GM12801 (cell line): Measurements from ENCODE around the gene ADGRE1.

ENCODE experiments used
- CTCF ChIP-seq: IDR thresholded peaks from one replicate; pipeline ENCODE4 v1.5.1; 2011; ENCODE audit warnings: control low read depth; ENCODE audit not compliant: insufficient read length; ENCODE audit errors: extremely low read depth

ADGRE1 gene

GRCh38 chr19:6887316-6887715 lies at the start of gene ADGRE1:
TSS of gene ADGRE1 (plus strand) at chr19:6887579. CDS start at chr19:6887609, 30 bp downstream.
- TF ChIP-seq CTCF = no peak

- no peak for TF ChIP-seq CTCF
These were observed 49.2 kb upstream of the ADGRE1 start for GRCh38 chr19:6838062-6838655.

- no peak for TF ChIP-seq CTCF
These were observed 44.3 kb upstream of the ADGRE1 start for GRCh38 chr19:6842871-6843607.

GRCh38 chr19:6847828-6848200 lies 39.6 kb upstream of the ADGRE1 start:
- TF ChIP-seq CTCF = no peak

- no peak for TF ChIP-seq CTCF
These were observed 38.4 kb upstream of the ADGRE1 start for GRCh38 chr19:6848986-6849385.

- TF ChIP-seq CTCF = no peak
These were observed 37.5 kb upstream of the ADGRE1 start for GRCh38 chr19:6849876-6850275.

GRCh38 chr19:6851359-6851758 lies 36.0 kb upstream of the ADGRE1 start:
- no peak for TF ChIP-seq CTCF
